GM12875 (cell line): Measurements from ENCODE around the gene PDLIM5.

Experiments
- H3K4me3 ChIP-seq: one replicate; pipeline ENCODE4 v1.5.1; 2011; ENCODE audit warnings: low read depth, low read length, control low read depth
- CTCF ChIP-seq: IDR thresholded peaks from 2 replicates; pipeline ENCODE4 v1.5.1; 2011; ENCODE audit warnings: low read depth, mild to moderate bottlenecking, control low read depth, inconsistent platforms, low read length, moderate library complexity, borderline replicate concordance; ENCODE audit not compliant: insufficient read depth

The PDLIM5 gene

DNA sequence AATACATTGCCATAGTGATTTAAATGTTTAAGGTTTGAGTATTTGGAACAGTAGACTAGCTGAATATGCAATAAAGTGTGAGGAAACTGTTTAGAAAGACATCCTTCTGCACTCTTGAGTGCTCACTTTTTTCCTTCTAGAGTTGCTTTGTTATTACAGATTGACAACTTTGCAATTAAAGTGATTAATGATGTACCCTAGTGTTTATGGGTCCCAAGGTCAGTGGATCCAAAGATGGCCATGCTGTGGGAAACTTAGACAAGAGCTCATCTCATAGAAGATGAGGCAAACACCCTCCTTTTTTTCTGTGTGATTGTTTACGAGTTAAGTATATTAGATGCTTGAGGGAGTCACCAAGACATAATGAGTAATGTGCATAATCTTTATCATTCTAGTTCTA is 118.8 kb downstream of the PDLIM5 start:
- TF ChIP-seq CTCF: no peak
- H3K4me3 ChIP-seq: no peak overlapping the region

GRCh38 chr4:94571298-94571697 is 119.6 kb downstream of the PDLIM5 start:
- H3K4me3 ChIP-seq: no peak overlapping the region
- no peak for TF ChIP-seq CTCF

- H3K4me3 ChIP-seq: no peak overlapping the region
- no peak for TF ChIP-seq CTCF
Observed at GRCh38 chr4:94571715-94572114, 120.0 kb downstream of the PDLIM5 start.

GRCh38 chr4:94574050-94574449 is 122.3 kb downstream of the PDLIM5 start:
- no peak overlapping the region for H3K4me3 ChIP-seq

DNA sequence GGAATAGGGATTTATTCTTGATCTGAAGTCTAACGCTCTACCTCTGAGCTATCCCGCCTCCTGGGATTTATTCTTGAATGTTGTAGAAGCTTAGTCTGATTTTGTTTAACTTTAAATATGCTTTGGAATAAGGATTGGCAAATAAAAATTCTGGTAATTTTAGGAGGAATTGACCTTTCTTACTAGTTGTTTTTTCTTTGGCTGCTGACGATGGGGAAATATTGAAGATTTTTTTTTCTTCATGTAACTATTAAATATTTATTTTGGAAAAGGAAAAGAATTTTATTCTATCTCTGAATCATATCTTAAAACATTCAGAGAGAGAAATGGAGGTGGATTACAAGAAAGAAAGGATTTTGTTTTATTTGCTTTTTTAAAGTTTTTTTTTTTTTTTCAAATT is 122.9 kb downstream of the PDLIM5 start:
- no peak for TF ChIP-seq CTCF

More at GRCh38 chr4:94574050-94574449, 122.3 kb downstream of the PDLIM5 start:
- TF ChIP-seq CTCF: no peak

DNA sequence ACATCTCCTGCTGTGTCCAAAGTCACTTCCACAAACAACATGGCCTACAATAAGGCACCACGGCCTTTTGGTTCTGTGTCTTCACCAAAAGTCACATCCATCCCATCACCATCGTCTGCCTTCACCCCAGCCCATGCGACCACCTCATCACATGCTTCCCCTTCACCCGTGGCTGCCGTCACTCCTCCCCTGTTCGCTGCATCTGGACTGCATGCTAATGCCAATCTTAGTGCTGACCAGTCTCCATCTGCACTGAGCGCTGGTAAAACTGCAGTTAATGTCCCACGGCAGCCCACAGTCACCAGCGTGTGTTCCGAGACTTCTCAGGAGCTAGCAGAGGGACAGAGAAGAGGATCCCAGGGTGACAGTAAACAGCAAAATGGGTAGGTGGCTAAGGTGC is 123.9 kb downstream of the PDLIM5 start:
- no peak overlapping the region for H3K4me3 ChIP-seq
- TF ChIP-seq CTCF: no peak

More for the DNA sequence above, 122.9 kb downstream of the PDLIM5 start:
- no peak overlapping the region for H3K4me3 ChIP-seq

GRCh38 chr4:94576210-94576609 is 124.5 kb downstream of the PDLIM5 start:
- TF ChIP-seq CTCF: no peak

More at GRCh38 chr4:94576210-94576609, 124.5 kb downstream of the PDLIM5 start:
- H3K4me3 ChIP-seq: no peak overlapping the region
